Measurements from ENCODE around the gene INPP5A. TPM values are rescaled to one million over a fixed set of nuclear protein-coding genes. Genes with fewer than 3 reads are reported as not detected.

The INPP5A gene
- total RNA-seq, 2 experiments from 2014 or later, result 9.9 TPM

DNA sequence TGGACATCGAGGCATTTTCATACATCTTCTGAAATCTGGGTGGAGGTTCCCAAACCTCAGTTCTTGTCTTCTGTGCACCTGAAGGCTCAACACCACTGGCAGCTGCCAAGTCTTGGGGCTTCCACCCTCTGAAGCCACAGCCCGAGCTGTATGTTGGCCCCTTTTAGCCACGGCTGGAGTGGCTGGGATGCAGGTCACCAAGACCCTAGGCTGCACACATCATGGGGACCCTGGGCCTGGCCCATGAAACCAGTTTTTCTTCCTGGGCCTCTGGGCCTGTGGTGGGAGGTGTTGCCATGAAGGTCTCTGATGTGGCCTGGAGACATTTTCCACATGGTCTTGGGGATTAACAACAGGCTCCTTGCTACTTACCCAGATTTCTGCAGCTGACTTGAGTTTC is 62.1 kb downstream of the INPP5A start:
- Mint-ChIP-seq H3K4me1 (ENCODE audit: low read depth) (no peaks in the 10 kb centered on the region), H3K4me3 (no peak overlapping the region), H3K36me3 (ENCODE audit: low read depth) (peaks cover 22% of the 10 kb centered on the region), H3K27me3 (ENCODE audit: low read depth) (no peaks in the 10 kb centered on the region), H3K9me3 (ENCODE audit: insufficient read depth) (peaks cover 28% of the 10 kb centered on the region), H3K27ac (no peak overlapping the region)
- ChIA-PET POLR2A (no interaction called here), CTCF (no interaction called here)
- ATAC-seq (no peak), DNase-seq (no peak)

DNA sequence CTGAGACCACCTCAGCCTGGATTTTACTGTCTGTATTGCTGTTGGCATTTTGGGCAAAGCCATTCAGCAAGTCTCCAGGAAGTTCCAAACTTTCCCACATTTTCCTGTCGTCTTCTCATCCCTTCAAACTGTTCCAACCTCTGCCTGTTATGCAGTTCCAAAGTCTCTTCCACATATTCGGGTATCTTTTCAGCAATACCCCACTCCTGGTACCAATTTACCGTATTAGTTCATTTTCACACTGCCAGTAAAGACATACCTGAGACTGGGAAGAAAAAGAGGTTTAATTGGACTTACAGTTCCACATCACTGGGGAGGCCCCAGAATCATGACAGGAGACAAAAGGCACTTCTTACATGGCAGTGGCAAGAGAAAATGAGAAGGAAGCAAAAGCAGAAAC is 62.8 kb downstream of the INPP5A start:
- Mint-ChIP-seq H3K9me3 (ENCODE audit: insufficient read depth) (peaks cover 28% of the 10 kb centered on the region), H3K4me3 (no peak overlapping the region), H3K4me1 (ENCODE audit: low read depth) (no peaks in the 10 kb centered on the region), H3K36me3 (ENCODE audit: low read depth) (peaks cover 22% of the 10 kb centered on the region), H3K27ac (no peak overlapping the region), H3K27me3 (ENCODE audit: low read depth) (no peaks in the 10 kb centered on the region)
- POLR2A ChIA-PET, result no interaction called here
- ATAC-seq (no peak), DNase-seq (no peak)
- CTCF ChIA-PET, result no interaction called here

DNA sequence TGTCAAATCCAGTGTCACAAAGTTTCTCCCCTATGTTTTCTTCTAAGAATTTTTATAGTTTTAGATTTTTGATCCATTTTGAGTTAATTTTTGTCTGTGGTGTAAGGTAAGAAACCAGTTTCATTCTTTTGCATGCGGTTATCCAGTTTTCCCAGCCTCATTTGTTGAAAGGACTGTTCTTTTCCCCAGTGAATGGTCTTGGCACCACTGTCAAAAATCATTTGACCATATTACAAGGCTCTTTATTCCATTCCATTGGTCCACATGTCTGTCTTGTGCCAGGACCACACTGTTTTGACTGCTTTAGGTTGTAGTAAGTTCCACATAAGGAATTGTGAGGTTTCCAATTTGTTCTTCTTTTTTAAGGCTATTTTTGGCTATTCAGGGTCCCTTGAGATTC is 64.0 kb downstream of the INPP5A start:
- ChIA-PET POLR2A (no interaction called here), CTCF (no interaction called here)
- Mint-ChIP-seq H3K4me1 (ENCODE audit: low read depth) (no peaks in the 10 kb centered on the region), H3K27me3 (ENCODE audit: low read depth) (no peaks in the 10 kb centered on the region), H3K9me3 (ENCODE audit: insufficient read depth) (peaks cover 28% of the 10 kb centered on the region), H3K36me3 (ENCODE audit: low read depth) (peaks cover 22% of the 10 kb centered on the region), H3K4me3 (no peak overlapping the region), H3K27ac (no peak overlapping the region)
- ATAC-seq (no peak), DNase-seq (no peak)

DNA sequence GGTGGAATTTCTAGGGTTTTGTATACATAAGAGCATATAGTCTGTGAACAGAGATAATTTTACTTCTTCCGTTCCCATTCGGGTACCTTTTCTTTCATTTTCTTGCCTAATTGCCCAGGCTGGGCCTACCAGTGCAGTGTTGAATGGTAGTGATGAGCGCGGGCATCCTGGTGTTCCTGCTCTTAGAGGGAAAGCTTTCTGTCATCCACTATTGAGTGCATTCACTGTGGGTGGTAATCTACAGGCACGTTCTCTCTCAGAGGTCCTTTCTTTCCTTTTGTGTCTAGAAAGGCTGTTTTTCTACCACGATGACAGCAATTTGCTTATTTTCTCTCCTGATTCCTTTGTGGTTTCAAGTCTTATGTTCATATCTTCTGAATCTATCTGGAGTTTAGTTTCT is 65.0 kb downstream of the INPP5A start:
- ATAC-seq (no peak), DNase-seq (no peak)
- CTCF ChIA-PET, result no interaction called here
- peaks cover 22% of the 10 kb centered on the region for H3K36me3 Mint-ChIP-seq (ENCODE audit: low read depth)
- H3K9me3 Mint-ChIP-seq (ENCODE audit: insufficient read depth), result peaks cover 28% of the 10 kb centered on the region
- no peaks in the 10 kb centered on the region for H3K27me3 Mint-ChIP-seq (ENCODE audit: low read depth)
- no peak overlapping the region for H3K27ac Mint-ChIP-seq
- no peaks in the 10 kb centered on the region for H3K4me1 Mint-ChIP-seq (ENCODE audit: low read depth)
- no peak overlapping the region for H3K4me3 Mint-ChIP-seq
- POLR2A ChIA-PET, result no interaction called here

DNA sequence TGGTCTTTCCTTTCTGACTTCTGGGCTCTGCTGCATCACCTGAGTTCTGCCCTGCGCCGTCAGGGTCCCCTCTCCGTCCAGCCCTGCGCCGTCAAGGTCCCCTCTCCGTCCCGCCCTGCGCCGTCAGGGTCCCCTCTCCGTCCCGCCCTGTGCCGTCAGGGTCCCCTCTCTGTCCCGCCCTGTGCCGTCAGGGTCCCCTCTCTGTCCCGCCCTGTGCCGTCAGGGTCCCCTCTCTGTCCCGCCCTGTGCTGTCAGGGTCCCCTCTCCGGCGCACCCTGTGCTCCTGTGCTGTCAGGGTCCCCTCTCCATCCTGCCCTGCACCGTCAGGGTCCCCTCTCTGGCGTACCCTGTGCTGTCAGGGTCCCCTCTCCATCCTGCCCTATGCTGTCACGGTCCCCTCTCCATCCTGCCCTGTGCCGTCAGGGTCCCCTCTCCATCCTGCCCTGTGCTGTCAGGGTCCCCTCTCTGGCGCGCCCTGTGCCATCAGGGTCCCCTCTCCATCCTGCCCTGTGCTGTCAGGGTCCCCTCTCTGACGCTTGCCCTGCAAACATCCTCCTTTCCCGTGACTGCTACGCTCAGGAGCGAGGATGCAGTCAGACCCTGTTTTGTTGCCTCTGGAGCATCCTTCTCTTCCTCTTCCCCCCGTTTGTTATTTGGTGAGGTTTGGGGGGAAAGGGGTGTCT is 66.4 kb downstream of the INPP5A start:
- ChIA-PET CTCF (no interaction called here), POLR2A (no interaction called here)
- no peaks in the 10 kb centered on the region for H3K27me3 Mint-ChIP-seq (ENCODE audit: low read depth)
- ATAC-seq (no peak), DNase-seq (no peak)
- H3K4me1 Mint-ChIP-seq (ENCODE audit: low read depth), result no peaks in the 10 kb centered on the region
- H3K27ac Mint-ChIP-seq, result no peak overlapping the region
- no peak overlapping the region for H3K4me3 Mint-ChIP-seq
- H3K36me3 Mint-ChIP-seq (ENCODE audit: low read depth), result peaks cover 16% of the 10 kb centered on the region
- peaks cover 23% of the 10 kb centered on the region for H3K9me3 Mint-ChIP-seq (ENCODE audit: insufficient read depth)

DNA sequence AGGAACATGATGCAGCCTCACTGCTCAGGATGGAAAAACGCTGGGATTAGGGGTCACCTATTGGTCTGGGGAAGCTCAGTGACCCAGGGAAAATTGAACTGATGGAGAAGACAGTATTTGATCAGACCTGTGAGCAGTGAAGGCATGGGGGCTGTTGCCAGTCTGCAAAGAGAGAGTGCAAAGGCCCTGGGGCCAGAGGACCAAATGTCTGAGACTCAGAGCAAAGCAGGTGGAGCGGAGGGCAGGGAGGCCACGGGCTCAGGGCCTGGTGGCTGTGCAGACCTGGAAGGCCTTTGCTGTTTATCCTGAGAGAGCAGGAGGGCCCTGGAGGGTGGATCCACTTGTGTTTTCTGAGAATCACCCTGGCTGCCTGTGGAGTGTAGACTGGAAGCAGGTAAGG is 67.1 kb downstream of the INPP5A start:
- ChIA-PET CTCF (no interaction called here), POLR2A (no interaction called here)
- H3K36me3 Mint-ChIP-seq (ENCODE audit: low read depth), result peaks cover 10% of the 10 kb centered on the region
- ATAC-seq (no peak), DNase-seq (no peak)
- H3K4me3 Mint-ChIP-seq, result no peak overlapping the region
- peaks cover 23% of the 10 kb centered on the region for H3K9me3 Mint-ChIP-seq (ENCODE audit: insufficient read depth)
- no peak overlapping the region for H3K27ac Mint-ChIP-seq
- H3K27me3 Mint-ChIP-seq (ENCODE audit: low read depth), result no peaks in the 10 kb centered on the region
- H3K4me1 Mint-ChIP-seq (ENCODE audit: low read depth), result no peaks in the 10 kb centered on the region

DNA sequence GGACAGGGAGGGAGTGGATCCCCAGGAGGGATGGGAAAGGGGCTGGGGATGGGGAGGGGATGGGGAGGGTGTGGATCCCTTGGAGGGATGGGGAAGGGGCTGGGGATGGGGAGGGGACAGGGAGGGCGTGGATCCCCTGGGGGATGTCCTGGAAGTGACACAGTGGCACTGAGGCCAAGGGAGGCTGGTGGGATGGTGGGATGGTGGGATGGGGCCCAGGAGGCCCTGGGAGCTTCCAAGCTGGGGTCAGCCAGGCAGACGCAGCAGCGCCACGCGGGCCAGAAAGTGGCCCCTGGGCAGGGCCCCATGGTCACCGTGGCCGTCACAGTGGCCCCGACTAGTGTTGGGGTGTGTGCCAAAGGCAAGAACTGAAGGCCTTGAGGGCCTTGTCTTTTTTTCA is 67.8 kb downstream of the INPP5A start:
- no peaks in the 10 kb centered on the region for H3K27me3 Mint-ChIP-seq (ENCODE audit: low read depth)
- POLR2A ChIA-PET, result no interaction called here
- ATAC-seq (no peak), DNase-seq (no peak)
- no peak overlapping the region for H3K4me3 Mint-ChIP-seq
- H3K9me3 Mint-ChIP-seq (ENCODE audit: insufficient read depth), result peaks cover 18% of the 10 kb centered on the region
- peaks cover 6% of the 10 kb centered on the region for H3K36me3 Mint-ChIP-seq (ENCODE audit: low read depth)
- no peak overlapping the region for H3K27ac Mint-ChIP-seq
- no peaks in the 10 kb centered on the region for H3K4me1 Mint-ChIP-seq (ENCODE audit: low read depth)
- CTCF ChIA-PET, result no interaction called here

DNA sequence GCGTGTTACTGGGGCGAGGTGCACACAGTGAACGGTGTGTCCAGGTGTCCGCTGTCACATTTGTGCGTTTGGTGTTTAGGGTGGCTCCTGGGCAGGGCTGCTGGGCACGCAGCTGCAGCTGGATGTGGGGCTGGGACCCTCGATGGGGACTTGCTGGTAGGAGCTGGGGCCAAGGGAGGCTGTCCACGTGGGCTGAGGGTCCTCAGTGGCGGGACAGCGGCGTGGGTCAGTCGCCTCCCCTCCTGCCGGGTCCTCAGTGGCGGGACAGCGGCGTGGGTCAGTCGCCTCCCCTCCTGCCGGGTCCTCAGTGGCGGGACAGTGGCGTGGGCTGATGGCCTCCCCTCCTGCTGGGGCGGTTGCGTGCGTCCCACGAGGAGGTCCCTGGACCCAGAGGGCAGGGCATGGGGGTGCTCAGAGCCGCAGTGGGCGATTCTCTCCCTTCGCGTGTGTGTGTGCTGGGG is 68.5 kb downstream of the INPP5A start:
- H3K27ac Mint-ChIP-seq, result no peak overlapping the region
- POLR2A ChIA-PET, result no interaction called here
- no peak overlapping the region for H3K4me3 Mint-ChIP-seq
- H3K9me3 Mint-ChIP-seq (ENCODE audit: insufficient read depth), result peaks cover 12% of the 10 kb centered on the region
- no peaks in the 10 kb centered on the region for H3K27me3 Mint-ChIP-seq (ENCODE audit: low read depth)
- peaks cover 5% of the 10 kb centered on the region for H3K4me1 Mint-ChIP-seq (ENCODE audit: low read depth)
- H3K36me3 Mint-ChIP-seq (ENCODE audit: low read depth), result peaks cover 3% of the 10 kb centered on the region
- no peak for DNase-seq
- CTCF ChIA-PET, result no interaction called here
- ATAC-seq, result no peak

DNA sequence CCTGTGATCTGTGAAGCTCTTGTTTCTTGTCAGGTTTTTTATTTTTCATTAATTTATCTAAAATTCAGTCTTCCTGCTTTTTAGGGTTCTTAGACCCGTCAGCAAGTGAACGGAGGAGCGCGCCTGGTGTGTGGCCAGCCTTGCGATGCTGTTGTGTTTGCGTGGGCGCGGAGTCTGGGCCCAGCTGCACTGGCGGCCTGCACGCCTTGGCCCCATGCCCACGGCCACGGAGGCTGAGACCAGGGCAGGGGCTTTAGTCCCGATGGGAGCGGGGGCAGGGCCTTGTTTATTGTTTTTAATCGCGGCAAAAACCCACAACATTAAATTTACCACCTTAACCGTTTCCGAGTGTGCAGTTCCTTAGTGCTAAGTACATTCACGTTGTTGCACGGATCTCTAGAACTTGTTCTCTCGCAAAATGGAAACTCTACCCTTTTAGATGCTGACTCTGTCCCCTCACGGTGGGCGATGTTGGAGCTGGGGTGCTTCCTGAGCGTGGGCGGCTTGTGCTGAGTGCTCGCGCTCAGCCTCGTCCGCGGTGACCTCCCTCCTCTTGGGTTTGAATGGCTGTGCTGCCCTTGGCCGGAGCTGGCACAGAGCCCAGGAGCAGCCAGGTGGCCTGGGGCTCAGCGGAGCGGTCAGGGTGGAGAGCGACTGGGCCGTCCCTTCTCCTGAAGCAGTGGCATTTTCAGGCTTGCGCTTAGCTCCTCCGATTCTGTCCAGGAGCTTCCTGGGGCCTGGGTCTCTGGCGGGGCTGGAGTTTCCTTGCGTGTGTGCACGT is 69.1 kb downstream of the INPP5A start:
- CTCF ChIA-PET, result no interaction called here

DNA sequence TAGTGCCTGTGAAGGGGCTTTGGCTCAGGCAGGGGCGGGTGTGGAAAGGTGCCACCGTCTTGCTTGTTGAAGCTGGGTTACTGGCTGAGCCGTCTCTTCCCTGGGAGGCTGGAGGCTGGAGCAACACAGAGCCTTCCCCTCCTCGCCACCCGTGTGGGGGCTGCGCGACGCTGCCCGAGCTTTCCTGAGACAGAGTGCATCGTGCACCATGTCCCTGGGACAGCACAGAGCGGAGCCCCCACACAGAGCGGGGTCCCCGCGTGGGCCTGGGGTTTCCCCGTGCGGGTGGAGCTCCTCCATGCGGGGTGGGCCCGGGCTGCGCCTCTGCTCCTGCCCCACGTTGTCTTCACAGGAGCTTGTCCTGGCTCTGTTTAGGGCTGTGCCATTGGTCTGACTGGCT is 69.9 kb downstream of the INPP5A start:
- ATAC-seq (no peak), DNase-seq (no peak)
- CTCF ChIA-PET, result no interaction called here
- Mint-ChIP-seq H3K27ac (no peak overlapping the region), H3K4me3 (no peak overlapping the region), H3K36me3 (ENCODE audit: low read depth) (peaks cover 3% of the 10 kb centered on the region), H3K4me1 (ENCODE audit: low read depth) (peaks cover 8% of the 10 kb centered on the region), H3K9me3 (ENCODE audit: insufficient read depth) (peaks cover 7% of the 10 kb centered on the region), H3K27me3 (ENCODE audit: low read depth) (no peaks in the 10 kb centered on the region)
- POLR2A ChIA-PET, result no interaction called here

More for the DNA sequence above, 69.1 kb downstream of the INPP5A start:
- H3K4me1 Mint-ChIP-seq (ENCODE audit: low read depth), result peaks cover 5% of the 10 kb centered on the region
- ATAC-seq (no peak), DNase-seq (no peak)
- no peak overlapping the region for H3K27ac Mint-ChIP-seq
- no peak overlapping the region for H3K4me3 Mint-ChIP-seq
- POLR2A ChIA-PET, result no interaction called here
- peaks cover 7% of the 10 kb centered on the region for H3K9me3 Mint-ChIP-seq (ENCODE audit: insufficient read depth)
- H3K36me3 Mint-ChIP-seq (ENCODE audit: low read depth), result peaks cover 3% of the 10 kb centered on the region
- no peaks in the 10 kb centered on the region for H3K27me3 Mint-ChIP-seq (ENCODE audit: low read depth)

DNA sequence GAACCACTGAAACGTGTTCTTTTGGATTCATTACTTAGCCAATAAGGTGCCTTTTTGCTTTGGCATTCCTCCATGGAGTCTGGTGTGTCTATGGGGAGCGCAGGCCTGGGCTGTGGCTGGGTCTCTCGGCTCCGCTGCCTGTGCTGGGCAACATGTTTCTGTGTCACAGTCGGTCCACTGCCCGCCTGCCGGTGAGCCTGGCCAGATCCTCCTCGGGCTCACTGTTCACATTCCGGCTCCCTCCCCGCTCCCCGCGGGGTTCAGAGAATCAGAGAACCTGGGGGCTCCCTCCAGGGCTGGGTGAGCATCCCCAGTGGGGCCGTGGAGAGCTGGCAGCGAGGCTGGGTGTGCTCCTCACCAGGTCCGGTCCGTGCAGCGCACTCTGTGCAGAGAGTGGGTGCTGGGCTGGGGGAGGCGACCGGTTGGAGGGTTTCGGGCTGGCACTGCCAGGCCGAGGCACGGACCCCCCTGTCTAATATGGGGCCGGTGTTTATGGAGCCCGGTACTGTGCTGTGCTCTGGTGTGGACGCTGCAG is 70.4 kb downstream of the INPP5A start:
- no peak for ATAC-seq
- H3K4me1 Mint-ChIP-seq (ENCODE audit: low read depth), result peaks cover 10% of the 10 kb centered on the region
- no peak overlapping the region for H3K27ac Mint-ChIP-seq
- ChIA-PET POLR2A (no interaction called here), CTCF (no interaction called here)
- no peak for DNase-seq
- peaks cover 1% of the 10 kb centered on the region for H3K9me3 Mint-ChIP-seq (ENCODE audit: insufficient read depth)
- no peaks in the 10 kb centered on the region for H3K27me3 Mint-ChIP-seq (ENCODE audit: low read depth)
- H3K4me3 Mint-ChIP-seq, result no peak overlapping the region
- peaks cover 2% of the 10 kb centered on the region for H3K36me3 Mint-ChIP-seq (ENCODE audit: low read depth)

DNA sequence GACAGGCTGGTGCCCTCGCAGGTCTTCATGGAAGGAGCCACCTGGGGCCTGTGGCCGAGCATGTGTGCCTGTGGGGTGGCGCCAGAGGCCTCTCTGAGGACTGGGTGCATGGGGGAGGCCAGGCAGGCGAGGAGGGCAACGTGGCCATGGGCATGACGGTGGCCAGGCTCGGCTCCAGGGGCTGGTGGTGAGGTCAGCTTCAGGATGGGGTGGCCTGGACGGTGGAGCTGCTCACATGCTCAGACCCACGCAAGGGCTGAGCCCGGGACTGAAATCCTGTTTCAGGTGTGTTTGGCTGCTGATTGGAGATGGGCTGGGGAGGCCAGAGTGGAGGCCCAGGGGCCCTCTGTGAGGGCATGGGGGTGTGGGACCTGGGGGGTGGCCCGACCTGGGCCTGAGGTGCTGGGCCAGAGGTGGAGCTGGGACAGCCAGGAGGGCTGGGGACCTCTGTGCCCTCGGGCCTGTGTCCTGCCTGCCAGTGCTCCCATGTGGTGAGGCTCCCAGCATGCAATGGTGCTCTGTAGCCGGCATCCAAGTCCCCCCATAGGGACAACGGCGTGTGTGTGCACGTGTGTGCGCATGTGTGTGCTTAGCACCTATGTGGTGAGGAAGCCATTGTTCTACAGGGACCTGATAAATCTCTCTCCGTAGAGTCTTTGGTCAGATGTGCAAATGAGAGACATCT is 71.1 kb downstream of the INPP5A start:
- POLR2A ChIA-PET, result no interaction called here
- no peak for DNase-seq
- CTCF ChIA-PET, result no interaction called here
- no peak for ATAC-seq
- Mint-ChIP-seq H3K4me3 (no peak overlapping the region), H3K27me3 (ENCODE audit: low read depth) (no peaks in the 10 kb centered on the region), H3K27ac (no peak overlapping the region), H3K4me1 (ENCODE audit: low read depth) (peaks cover 13% of the 10 kb centered on the region), H3K9me3 (ENCODE audit: insufficient read depth) (no peaks in the 10 kb centered on the region), H3K36me3 (ENCODE audit: low read depth) (no peaks in the 10 kb centered on the region)
